ENCODE measurements around the gene TMIGD1.

The TMIGD1 gene

GRCh38 chr17:30323895-30324319, 9.9 kb downstream of the TMIGD1 start:
- peak; percentile 56 for DNase-seq

- no peak for DNase-seq
These were observed 10.5 kb downstream of the TMIGD1 start for GRCh38 chr17:30323262-30323894.

- DNase-seq = no peak
These were observed 12.5 kb downstream of the TMIGD1 start for GRCh38 chr17:30321314-30321713.

GRCh38 chr17:30318155-30318554, 15.7 kb downstream of the TMIGD1 start:
- DNase-seq = no peak

GRCh38 chr17:30316736-30317135, 17.1 kb downstream of the TMIGD1 start:
- no peak for DNase-seq

- no peak for DNase-seq
These were observed 18.8 kb downstream of the TMIGD1 start for GRCh38 chr17:30315106-30315505.

- DNase-seq = no peak
These were observed 19.4 kb downstream of the TMIGD1 start for GRCh38 chr17:30314474-30314873.

- no peak for DNase-seq
These were observed 21.6 kb downstream of the TMIGD1 start for GRCh38 chr17:30312226-30312625.

- DNase-seq = no peak
These were observed 23.3 kb downstream of the TMIGD1 start for GRCh38 chr17:30310562-30310961.

- DNase-seq = no peak
These were observed 24.3 kb downstream of the TMIGD1 start for GRCh38 chr17:30309591-30309990.

- DNase-seq = no peak
These were observed 25.5 kb downstream of the TMIGD1 start for GRCh38 chr17:30308406-30308805.

- DNase-seq = no peak
These were observed 29.1 kb downstream of the TMIGD1 start for GRCh38 chr17:30304778-30305177.

GRCh38 chr17:30302241-30302640, 31.6 kb downstream of the TMIGD1 start:
- DNase-seq = no peak

- no peak for DNase-seq
These were observed 33.0 kb downstream of the TMIGD1 start for GRCh38 chr17:30300818-30301217.

- DNase-seq = no peak
These were observed 34.9 kb downstream of the TMIGD1 start for GRCh38 chr17:30299000-30299399.

GRCh38 chr17:30297715-30298114, 36.1 kb downstream of the TMIGD1 start:
- no peak for DNase-seq

GRCh38 chr17:30296499-30297080, 37.3 kb downstream of the TMIGD1 start:
- no peak for DNase-seq

GRCh38 chr17:30292286-30292858, 41.5 kb downstream of the TMIGD1 start:
- no peak for DNase-seq

- DNase-seq = peak; percentile 89
These were observed 42.1 kb downstream of the TMIGD1 start, which contains the start of gene BLMH for GRCh38 chr17:30291543-30292285. Gene BLMH, minus strand, starts transcription at chr17:30291944. Its CDS starts 125 bp downstream, at chr17:30291819.

GRCh38 chr17:30290696-30291542, 42.9 kb downstream of the TMIGD1 start:
- DNase-seq = peak; percentile 66

GRCh38 chr17:30290077-30290476, 43.8 kb downstream of the TMIGD1 start:
- DNase-seq = no peak

GRCh38 chr17:30279156-30279555, 54.7 kb downstream of the TMIGD1 start:
- DNase-seq = no peak

GRCh38 chr17:30278032-30278431, 55.8 kb downstream of the TMIGD1 start:
- no peak for DNase-seq

Data from activated CD4-positive, alpha-beta T cell treated with anti-CD3 and anti-CD28 coated beads, Interleukin-10, Interleukin-2, amounts not matched to agents 100 ng/mL and 50 ng/mL, durations not matched to agents 16 hours and 8 hours (primary cell).